Lung (tissue), 12 donors: ENCODE measurements around the gene TFCP2L1. TPM values are rescaled to one million over a fixed set of nuclear protein-coding genes. Genes with fewer than 3 reads are reported as not detected.
"Not testable (repeated sequence)": the region's sequence is repeated elsewhere in the genome, so short reads cannot be mapped to it uniquely, and the experiment has no call there.

Experiments
- ATAC-seq: fragments of 200-7000 bp; cut with Tn5 transposase; one replicate; pipeline ENCODE4 v1.9.1; 2020; ENCODE audit warnings: moderate number of reproducible peaks; ENCODE audit not compliant: insufficient read depth, low FRiP score
- DNase-seq, 3 donors: peaks; one replicate each; pipeline ENCODE4 v3.0.0-alpha.2; 2013 to 2017
- H3K27ac ChIP-seq, 2 donors: one replicate each; pipeline ENCODE4 v1.5.1; 2013; ENCODE audit warnings: mild to moderate bottlenecking in 2 of 2, moderate library complexity in 2 of 2, control low read depth in 1 of 2, inconsistent platforms in 1 of 2, low read depth in 1 of 2, low read length in 1 of 2
- H3K27me3 ChIP-seq, 3 donors: one replicate each; pipeline ENCODE4 v1.5.1; 2013; ENCODE audit warnings: low read length in 2 of 3; ENCODE audit not compliant: control insufficient read depth in 3 of 3, insufficient read depth in 3 of 3
- H3K36me3 ChIP-seq, 4 donors: one replicate each; pipeline ENCODE4 v1.5.1; 2013; ENCODE audit warnings: low read length in 4 of 4, mild to moderate bottlenecking in 1 of 4, moderate library complexity in 1 of 4; ENCODE audit not compliant: control insufficient read depth in 4 of 4, insufficient read depth in 4 of 4
- H3K4me1 ChIP-seq, 5 donors: one replicate each; pipeline ENCODE4 v1.5.1; 2013; ENCODE audit warnings: low read length in 5 of 5, mild to moderate bottlenecking in 2 of 5, moderate library complexity in 1 of 5; ENCODE audit not compliant: control insufficient read depth in 5 of 5, insufficient read depth in 5 of 5
- H3K4me3 ChIP-seq: one replicate; pipeline ENCODE4 v1.5.1; 2013; ENCODE audit warnings: mild to moderate bottlenecking, control low read depth, moderate library complexity
- H3K9ac ChIP-seq, 2 donors: one replicate each; pipeline ENCODE4 v1.5.1; 2013; ENCODE audit warnings: low read length in 2 of 2, control low read depth in 1 of 2; ENCODE audit not compliant: insufficient read depth in 1 of 2
- H3K9me3 ChIP-seq, 4 donors: one replicate each; pipeline ENCODE4 v1.5.1; 2013; ENCODE audit warnings: low read length in 3 of 4, mild to moderate bottlenecking in 1 of 4, moderate library complexity in 1 of 4; ENCODE audit not compliant: control insufficient read depth in 4 of 4, insufficient read depth in 3 of 4
- WGBS, 2 donors: extraction: QIAGEN DNeasy Blood & Tissue Kit; methylation state at CpG; one replicate each; pipeline ENCODE4 v1.1.7; 2013; 5-methylcytosine and 5-hydroxymethylcytosine counted together
- polyA plus RNA-seq, 2 donors: library from polyadenylated mRNA; stranded (reverse); fragments of 200-250 nt; gene quantifications; one replicate each; pipeline ENCODE4 v1.2.1, GENCODE V29; 2013
- total RNA-seq, 2 donors: library from RNA; depleted of rRNA in 1 of 2; stranded (reverse); fragments of >200 nt in 1 of 2; gene quantifications; one replicate each; pipeline ENCODE4 v1.2.1, GENCODE V29; 2014 to 2021
- TF ChIP-seq, protein P1 (sequence below): IDR thresholded peaks from 2 replicates; pipeline ENCODE4 v1.5.1; 2012; ENCODE audit warnings: mild to moderate bottlenecking; ENCODE audit errors: control extremely low read depth, extremely low read depth
- donor health status: control.
- donor health status: control.
- donor health status: Bipolar disorder and iron deficiency.
- donor health status: healthy.
- donor health status: DM: yes; HTN: yes; CAD: no.

TFCP2L1 gene
- total and polyA plus RNA-seq, 4 donors = 2.8 to 36.1 (median 6.7) TPM

DNA sequence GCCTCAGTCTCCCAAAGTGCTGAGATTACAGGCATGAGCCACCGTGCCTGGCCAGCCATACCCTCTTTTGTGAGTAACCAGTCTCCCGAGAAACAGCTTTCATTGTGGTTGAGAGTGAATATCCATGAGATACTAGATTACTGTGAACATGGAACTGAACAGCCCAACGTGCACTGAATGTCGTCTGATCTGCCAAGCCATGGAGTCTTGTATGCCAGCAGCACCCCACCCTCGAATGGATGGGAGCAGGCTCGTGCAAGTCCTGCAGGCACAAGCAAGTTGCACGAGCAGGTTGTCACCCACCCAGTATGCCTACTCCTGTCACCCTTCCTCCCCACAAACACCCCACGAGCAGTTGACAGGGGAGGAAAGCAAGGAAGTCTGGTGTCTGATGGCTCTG lies 36.5 kb upstream of the TFCP2L1 start:
- H3K36me3 ChIP-seq = no peaks in the 10 kb centered on the region
- H3K27ac ChIP-seq = no peak overlapping the region
- H3K4me1 ChIP-seq = no peaks in the 10 kb centered on the region
- no peak for ATAC-seq
- no peak for DNase-seq
- no peaks in the 10 kb centered on the region for H3K9me3 ChIP-seq
- WGBS, 2 donors = 86 to 90% methylated on average over 8 of the region's 8 CpGs
- TF ChIP-seq, protein P1, sequence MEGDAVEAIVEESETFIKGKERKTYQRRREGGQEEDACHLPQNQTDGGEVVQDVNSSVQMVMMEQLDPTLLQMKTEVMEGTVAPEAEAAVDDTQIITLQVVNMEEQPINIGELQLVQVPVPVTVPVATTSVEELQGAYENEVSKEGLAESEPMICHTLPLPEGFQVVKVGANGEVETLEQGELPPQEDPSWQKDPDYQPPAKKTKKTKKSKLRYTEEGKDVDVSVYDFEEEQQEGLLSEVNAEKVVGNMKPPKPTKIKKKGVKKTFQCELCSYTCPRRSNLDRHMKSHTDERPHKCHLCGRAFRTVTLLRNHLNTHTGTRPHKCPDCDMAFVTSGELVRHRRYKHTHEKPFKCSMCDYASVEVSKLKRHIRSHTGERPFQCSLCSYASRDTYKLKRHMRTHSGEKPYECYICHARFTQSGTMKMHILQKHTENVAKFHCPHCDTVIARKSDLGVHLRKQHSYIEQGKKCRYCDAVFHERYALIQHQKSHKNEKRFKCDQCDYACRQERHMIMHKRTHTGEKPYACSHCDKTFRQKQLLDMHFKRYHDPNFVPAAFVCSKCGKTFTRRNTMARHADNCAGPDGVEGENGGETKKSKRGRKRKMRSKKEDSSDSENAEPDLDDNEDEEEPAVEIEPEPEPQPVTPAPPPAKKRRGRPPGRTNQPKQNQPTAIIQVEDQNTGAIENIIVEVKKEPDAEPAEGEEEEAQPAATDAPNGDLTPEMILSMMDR = no peak
- H3K27me3 ChIP-seq = no peaks in the 10 kb centered on the region
- H3K4me3 ChIP-seq = no peak overlapping the region
- no peak overlapping the region for H3K9ac ChIP-seq

DNA sequence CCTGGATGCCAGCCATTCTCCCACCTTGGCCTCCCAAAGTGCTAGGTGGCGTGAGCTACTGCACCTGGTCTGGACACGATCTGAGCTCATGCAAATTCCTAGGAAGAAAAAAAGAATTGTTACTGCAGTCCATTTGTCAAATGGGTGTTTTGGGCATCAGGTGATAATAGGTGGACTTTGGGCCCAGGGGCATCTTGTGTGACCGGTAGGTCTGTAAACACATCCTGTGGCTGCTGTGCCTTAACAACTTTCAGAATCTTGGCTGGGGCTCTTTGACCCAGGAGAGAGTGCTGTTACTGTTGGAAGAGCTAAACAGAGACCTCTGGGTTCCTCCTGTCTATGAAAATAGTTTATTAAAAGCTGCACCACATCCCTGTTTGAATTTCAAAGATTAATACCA lies 34.9 kb upstream of the TFCP2L1 start:
- no peak overlapping the region for H3K9ac ChIP-seq
- TF ChIP-seq, protein P1 = no peak
- H3K4me3 ChIP-seq = no peak overlapping the region
- no peak overlapping the region for H3K27ac ChIP-seq
- ATAC-seq = no peak
- no peaks in the 10 kb centered on the region for H3K27me3 ChIP-seq
- no peaks in the 10 kb centered on the region for H3K4me1 ChIP-seq
- H3K9me3 ChIP-seq = no peaks in the 10 kb centered on the region
- no peaks in the 10 kb centered on the region for H3K36me3 ChIP-seq
- DNase-seq = no peak
- 78 to 83% methylated on average over 3 of the region's 3 CpGs for WGBS, 2 donors

GRCh38 chr2:121316986-121317385 lies 32.0 kb upstream of the TFCP2L1 start:
- Histone ChIP-seq H3K4me3 (no peak overlapping the region), H3K27ac (no peak overlapping the region), H3K4me1 (no peaks in the 10 kb centered on the region), H3K27me3 (no peaks in the 10 kb centered on the region), H3K36me3 (no peaks in the 10 kb centered on the region), H3K9me3 (no peaks in the 10 kb centered on the region), H3K9ac (no peak overlapping the region)
- TF ChIP-seq, protein P1 = no peak
- ATAC-seq = no peak
- no peak for DNase-seq
- WGBS, 2 donors = 77 to 96% methylated on average over 7 of the region's 7 CpGs

DNA sequence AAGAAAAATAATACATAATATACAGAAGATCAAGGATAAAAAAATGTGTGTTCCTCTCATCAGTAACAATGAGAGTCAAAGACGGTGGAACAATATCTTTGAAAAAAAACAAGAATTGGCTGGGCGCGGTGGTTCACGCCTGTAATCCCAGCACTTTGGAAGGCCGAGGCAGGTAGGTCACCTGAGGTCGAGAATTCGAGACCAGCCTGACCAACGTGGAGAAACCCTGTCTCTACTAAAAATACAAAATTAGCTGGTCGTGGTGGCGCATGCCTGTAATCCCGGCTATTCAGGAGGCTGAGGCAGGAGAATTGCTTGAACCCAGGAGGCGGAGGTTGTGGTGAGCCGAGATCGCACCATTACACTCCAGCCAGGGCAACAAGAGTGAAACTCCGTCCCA lies 28.7 kb upstream of the TFCP2L1 start:
- not testable (repeated sequence) for DNase-seq, H3K4me1 ChIP-seq, H3K36me3 ChIP-seq, H3K9ac ChIP-seq, H3K4me3 ChIP-seq, H3K9me3 ChIP-seq, ATAC-seq, H3K27ac ChIP-seq, H3K27me3 ChIP-seq
- 90% methylated on average over 15 of the region's 15 CpGs for WGBS, 2 donors
